Stimulated activated CD8-positive, alpha-beta memory T cell treated with anti-CD3 and anti-CD28 coated beads, Interleukin-12 subunit alpha, Interleukin-12 subunit beta, amount 100 ng/mL, for 24 hours (primary cell): ENCODE measurements around the gene AIFM3.
A peak's percentile ranks its signal among the peaks of the same experiment; 100 is the strongest.

Experiments used
- DNase-seq: peaks from one replicate; pipeline ENCODE4 v3.0.0-alpha.2; 2020; ENCODE audit errors: extremely low read depth

The AIFM3 gene

DNA sequence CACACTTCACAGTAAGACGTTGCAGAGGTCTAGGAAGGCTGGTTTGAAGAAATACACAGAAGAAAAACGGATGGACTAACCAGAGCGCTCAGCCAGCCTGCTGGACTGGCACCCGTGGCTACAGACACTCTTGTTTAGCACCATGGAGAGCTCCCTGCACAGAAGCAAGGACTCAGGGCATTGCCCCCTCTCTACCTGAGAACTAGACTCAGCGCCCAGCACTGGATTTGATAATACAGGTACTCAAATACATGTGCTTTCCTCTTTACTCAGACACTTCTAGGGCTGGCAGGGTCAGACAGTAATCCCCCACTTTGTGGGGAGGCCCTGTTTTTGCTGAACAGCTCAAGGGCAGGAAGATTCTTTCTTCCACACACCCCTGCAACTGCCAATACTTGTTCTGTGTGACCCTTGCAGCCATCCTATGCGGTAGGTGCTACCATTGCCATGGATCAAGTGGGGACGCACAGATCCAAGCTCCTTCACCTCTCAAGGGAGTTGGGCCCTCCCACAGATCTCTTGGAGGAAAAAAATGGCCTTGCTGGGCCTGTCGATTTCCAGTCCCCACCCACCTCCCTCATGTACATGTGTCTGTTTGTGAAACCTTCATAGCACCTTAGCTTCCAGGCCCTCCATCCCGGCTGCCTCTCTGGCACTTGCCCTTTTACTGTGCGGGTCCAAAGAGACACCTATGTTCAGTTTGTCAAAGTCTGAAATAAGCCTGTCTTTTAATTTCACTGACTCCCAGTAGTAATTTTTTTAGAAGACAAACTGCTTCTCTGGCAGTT lies 42.8 kb downstream of the AIFM3 start:
- no peak for DNase-seq

DNA sequence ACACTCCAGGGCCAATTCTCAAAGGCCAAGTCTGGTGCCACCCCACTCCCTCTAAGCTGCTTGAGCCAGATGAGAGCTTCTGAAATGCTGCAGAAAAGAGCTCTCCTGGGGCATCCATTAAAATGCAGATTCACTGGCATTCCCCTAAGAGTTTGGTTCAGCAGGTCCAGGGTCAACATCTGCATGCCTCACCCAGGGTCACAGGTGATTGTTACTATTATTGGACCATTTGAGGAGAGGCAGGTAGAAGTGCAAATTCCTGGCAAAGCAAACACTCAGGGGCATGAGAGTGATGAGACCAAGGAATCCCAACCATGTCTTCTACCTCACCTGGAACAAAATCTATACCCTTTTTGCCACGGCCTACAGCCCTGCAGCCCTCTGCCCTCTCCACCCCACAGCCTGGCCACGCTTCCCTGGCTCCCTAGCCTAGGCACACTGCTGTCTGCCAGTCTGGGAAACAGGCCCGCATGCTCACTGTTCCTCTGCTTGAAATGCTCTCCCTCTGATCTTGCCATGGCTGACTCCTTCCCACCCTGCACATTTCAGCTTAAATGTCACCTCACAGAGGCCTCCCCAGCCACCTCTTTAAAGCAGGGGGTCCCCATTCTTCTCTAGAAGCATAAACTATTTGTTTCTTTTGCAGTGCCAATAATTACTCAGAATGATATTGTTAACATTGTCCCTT lies 43.5 kb downstream of the AIFM3 start:
- DNase-seq = no peak

- no peak for DNase-seq
Measured at GRCh38 chr22:21012446-21013407, 45.7 kb downstream of the AIFM3 start.

DNA sequence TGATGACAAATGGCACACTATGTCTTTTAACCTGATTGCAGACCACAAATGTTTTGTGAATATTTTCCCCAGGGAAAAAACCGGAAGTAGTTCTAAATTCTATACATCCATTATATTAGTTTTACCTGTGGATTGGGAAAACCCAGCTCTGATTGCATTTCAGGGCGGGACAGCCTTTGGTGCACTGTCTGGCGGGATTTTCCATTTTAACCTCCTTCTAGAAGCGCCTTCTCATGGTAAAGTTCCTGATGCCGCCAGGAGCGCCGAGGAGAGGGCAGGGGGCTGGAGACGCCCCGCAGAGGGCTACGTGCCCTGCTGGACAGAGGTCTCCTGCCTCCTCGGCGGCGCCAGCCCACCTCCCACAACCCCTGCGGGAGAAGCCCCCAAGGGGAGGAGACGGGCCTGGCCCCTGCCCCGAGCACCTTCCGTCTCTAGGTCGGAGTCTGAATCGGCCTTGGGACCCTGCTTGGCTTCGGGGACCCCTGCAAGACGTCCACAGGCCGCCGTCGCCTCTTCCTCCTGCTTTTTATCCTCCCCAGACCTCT lies 46.7 kb downstream of the AIFM3 start:
- DNase-seq = no peak

GRCh38 chr22:21014202-21014725 lies 47.2 kb downstream of the AIFM3 start:
- DNase-seq = peak; percentile 72

GRCh38 chr22:21014726-21015465 lies 47.8 kb downstream of the AIFM3 start, which contains the start of gene P2RX6:
Gene P2RX6 (plus strand): TSS chr22:21015165. CDS start chr22:21015175, 10 bp downstream.
- no peak for DNase-seq

- no peak for DNase-seq
Measured at GRCh38 chr22:21015466-21016006, 48.5 kb downstream of the AIFM3 start.

GRCh38 chr22:21016644-21017420 lies 49.8 kb downstream of the AIFM3 start:
- no peak for DNase-seq

DNA sequence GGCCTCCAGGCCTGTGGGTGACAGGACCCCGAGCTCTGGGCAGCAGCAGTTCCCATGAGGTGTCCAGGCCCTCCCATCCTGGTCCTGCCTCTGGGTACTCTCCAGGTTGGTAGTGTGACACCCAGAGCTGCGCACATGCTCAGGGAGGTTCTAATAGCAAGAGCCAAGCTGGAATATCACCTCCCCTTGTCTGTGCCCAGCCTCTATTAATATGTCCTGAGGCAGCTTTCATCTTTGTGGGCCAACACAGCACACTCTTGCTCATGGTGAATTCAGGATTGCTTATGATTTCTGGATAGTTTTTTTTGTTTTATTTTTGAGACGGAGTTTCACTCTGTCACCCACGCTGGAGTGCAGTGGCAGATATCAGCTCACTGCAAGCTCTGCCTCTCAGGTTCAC lies 51.3 kb downstream of the AIFM3 start:
- DNase-seq = no peak

- no peak for DNase-seq
Measured at GRCh38 chr22:21020802-21021429, 53.9 kb downstream of the AIFM3 start.

- no peak for DNase-seq
Measured at GRCh38 chr22:21022507-21022906, 55.5 kb downstream of the AIFM3 start.

DNA sequence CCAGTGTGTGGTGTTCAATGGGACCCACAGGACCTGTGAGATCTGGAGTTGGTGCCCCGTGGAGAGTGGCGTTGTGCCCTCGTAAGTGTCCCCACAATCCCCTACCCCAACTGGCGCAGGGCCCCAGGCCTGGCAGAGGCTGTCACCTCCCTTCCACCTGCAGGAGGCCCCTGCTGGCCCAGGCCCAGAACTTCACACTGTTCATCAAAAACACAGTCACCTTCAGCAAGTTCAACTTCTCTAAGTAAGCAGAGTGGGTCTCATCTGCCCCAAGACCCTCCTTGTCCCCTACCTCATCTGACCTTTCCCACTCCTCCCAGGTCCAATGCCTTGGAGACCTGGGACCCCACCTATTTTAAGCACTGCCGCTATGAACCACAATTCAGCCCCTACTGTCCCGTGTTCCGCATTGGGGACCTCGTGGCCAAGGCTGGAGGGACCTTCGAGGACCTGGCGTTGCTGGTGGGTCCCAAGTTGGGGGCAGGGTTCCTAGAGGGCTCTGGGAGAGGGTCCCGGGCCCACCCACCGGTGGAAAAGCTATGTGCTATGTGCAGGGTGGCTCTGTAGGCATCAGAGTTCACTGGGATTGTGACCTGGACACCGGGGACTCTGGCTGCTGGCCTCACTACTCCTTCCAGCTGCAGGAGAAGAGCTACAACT lies 56.0 kb downstream of the AIFM3 start:
- no peak for DNase-seq

GRCh38 chr22:21025266-21025665 lies 58.2 kb downstream of the AIFM3 start:
- DNase-seq = no peak

DNA sequence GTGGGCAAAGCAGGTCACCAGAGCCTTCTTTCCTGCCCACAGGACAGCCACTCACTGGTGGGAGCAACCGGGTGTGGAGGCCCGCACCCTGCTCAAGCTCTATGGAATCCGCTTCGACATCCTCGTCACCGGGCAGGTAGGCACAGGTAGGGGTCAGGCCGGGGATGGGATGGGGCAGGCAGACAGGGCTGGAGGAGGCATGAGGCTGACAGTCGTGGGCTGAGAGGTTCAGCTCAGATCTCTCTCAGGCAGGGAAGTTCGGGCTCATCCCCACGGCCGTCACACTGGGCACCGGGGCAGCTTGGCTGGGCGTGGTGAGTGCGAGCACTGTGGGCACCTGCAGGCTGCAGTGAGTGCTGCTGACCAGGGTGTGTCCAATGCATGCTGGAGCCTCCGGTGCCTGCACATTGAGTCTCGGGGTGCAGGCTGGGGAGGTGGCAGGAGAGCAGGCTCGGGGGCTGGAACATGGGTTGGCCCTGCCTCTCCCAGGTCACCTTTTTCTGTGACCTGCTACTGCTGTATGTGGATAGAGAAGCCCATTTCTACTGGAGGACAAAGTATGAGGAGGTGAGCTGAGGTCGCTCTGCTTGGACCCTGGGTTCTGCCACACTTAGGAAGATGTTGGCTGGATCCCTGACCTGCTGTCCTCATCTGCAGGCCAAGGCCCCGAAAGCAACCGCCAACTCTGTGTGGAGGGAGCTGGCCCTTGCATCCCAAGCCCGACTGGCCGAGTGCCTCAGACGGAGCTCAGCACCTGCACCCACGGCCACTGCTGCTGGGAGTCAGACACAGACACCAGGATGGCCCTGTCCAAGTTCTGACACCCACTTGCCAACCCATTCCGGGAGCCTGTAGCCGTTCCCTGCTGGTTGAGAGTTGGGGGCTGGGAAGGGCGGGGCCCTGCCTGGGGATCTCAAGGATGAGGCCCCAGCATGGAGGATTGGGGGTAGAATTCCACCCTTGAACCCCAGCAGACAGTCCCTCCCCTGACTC lies 59.0 kb downstream of the AIFM3 start:
- no peak for DNase-seq

DNA sequence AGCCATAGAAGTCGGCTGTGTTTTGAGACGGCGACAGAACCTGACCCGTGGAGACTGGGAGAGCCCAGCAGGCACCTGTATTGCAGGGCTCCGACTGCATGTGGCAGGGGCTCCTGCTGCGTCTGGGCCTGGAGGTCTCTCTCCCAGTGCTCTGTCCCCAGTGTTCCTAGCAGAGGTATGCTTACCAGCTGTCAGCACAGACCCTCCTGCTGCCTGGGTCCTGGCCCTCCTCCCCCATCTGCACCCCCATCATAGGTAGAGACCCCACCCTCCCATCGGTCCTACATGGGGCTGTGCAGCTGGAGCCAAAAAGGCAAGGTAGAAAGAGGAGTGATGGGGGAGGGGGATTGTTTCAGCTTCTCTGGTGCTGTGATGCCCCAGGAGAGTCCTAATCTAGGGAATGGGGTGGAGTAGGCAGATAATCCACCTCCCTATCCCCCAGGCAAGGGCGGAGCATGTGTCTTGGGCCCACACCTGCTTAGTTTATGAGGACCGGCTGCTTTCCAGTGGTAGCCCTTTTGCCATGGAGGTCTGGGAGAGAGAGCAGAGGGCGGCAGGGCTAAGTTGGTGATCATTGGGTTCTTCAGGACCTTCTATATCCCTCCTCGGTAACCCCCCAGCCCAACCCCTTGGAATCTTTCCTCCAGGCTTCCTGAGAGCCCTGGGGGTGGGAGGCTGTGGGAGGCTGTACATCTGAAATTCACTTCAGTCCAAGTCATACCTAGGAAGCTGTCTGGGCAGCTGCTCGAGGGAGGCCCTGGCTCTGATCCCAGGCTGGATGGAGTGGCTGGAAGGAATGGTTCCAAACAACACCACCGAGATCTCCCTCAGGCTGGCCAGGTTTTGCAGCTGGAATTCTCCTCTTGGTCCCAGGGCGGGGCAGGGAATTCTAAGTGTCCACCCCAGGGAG lies 60.0 kb downstream of the AIFM3 start:
- no peak for DNase-seq
